ENCODE measurements around the gene NACAD.

Gene NACAD

DNA sequence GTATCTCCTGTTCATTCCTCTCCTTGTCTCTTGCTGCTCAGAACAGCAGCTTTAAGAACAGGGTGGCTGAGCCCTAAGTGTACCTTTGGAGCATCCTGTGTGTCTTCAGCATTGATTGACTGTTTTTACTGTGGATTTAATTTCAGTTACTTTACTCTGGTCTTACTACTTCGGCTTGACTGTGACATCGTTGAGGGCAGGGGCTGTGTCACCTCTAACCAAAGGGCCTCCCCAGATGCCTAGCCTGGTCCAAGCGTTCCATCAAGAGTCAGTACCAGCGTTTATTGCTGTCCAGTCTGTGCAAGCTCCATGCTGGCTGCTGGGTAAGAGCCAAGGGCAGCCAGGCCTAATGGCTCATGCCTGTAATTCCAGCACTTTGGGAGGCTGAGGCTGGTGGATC is 56.3 kb downstream of the NACAD start:
- TF ChIP-seq CTCF (IDR thresholded peaks at IDR 0.05; ENCODE audit: low read depth, low read length, missing control alignments): no peak
- DNase-seq (ENCODE audit: extremely low read depth, low read depth): no peak
- H3K4me3 ChIP-seq (replicated peaks; ENCODE audit: low read depth, low read length): no peak overlapping the region

DNA sequence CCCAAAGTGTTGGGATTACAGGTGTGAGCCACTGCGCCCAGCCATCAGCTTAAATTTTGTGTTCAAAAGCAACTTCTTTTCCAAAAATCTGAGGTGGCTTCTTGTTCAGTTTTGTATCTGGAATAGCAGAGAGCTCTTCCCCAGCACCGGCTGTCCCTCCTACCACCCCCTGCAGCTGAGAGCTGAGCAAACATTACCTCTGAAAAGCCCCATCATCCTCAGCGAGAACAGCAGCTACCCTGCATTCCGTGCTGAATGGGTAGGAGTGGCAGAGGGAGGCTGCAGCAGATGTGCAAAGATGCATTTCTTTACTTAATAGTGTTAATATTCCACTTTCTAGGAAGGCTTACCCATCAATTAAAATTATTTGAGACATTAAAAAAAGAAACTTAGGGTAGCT is 56.9 kb downstream of the NACAD start:
- H3K4me3 ChIP-seq (replicated peaks; ENCODE audit: low read depth, low read length): no peak overlapping the region
- no peak for DNase-seq (ENCODE audit: extremely low read depth, low read depth)
- no peak for TF ChIP-seq CTCF (IDR thresholded peaks at IDR 0.05; ENCODE audit: low read depth, low read length, missing control alignments)

Measured in HFF-Myc (cell line).